Ishikawa (cell line): ENCODE results near the gene ATP2C1.

Experiments used
- CEBPB ChIP-seq: IDR thresholded peaks from 2 replicates; pipeline ENCODE4 v1.6.1; 2012
- CREB1 ChIP-seq: IDR thresholded peaks from 2 replicates; pipeline ENCODE4 v1.6.1; 2012; ENCODE audit warnings: low read depth
- EGR1 ChIP-seq: IDR thresholded peaks from 2 replicates; pipeline ENCODE4 v1.6.1; 2012
- EP300 ChIP-seq: IDR thresholded peaks from 2 replicates; pipeline ENCODE4 v1.6.1; 2012; ENCODE audit warnings: borderline replicate concordance
- FOXM1 ChIP-seq: IDR thresholded peaks from 2 replicates; pipeline ENCODE4 v1.6.1; 2012; ENCODE audit warnings: low read depth, borderline replicate concordance
- MAX ChIP-seq: IDR thresholded peaks from 2 replicates; pipeline ENCODE4 v1.6.1; 2012
- NFIC ChIP-seq: IDR thresholded peaks from 2 replicates; pipeline ENCODE4 v1.6.1; 2012
- RAD21 ChIP-seq: IDR thresholded peaks from 2 replicates; pipeline ENCODE4 v1.6.1; 2012; ENCODE audit warnings: low read depth
- REST ChIP-seq: IDR thresholded peaks from 2 replicates; pipeline ENCODE4 v1.6.1; 2012; ENCODE audit warnings: low read depth, mild to moderate bottlenecking
- TAF1 ChIP-seq: IDR thresholded peaks from 2 replicates; pipeline ENCODE4 v1.6.1; 2012; ENCODE audit warnings: low read depth, mild to moderate bottlenecking
- TCF12 ChIP-seq: IDR thresholded peaks from 2 replicates; pipeline ENCODE4 v1.6.1; 2012; ENCODE audit warnings: low read depth
- TEAD4 ChIP-seq: IDR thresholded peaks from 2 replicates; pipeline ENCODE4 v1.6.1; 2012
- USF1 ChIP-seq: IDR thresholded peaks from 2 replicates; pipeline ENCODE4 v1.6.1; 2012
- YY1 ChIP-seq: IDR thresholded peaks from 2 replicates; pipeline ENCODE4 v1.6.1; 2012; ENCODE audit warnings: low read depth
- ZBTB7A ChIP-seq: IDR thresholded peaks from 2 replicates; pipeline ENCODE4 v1.6.1; 2012; ENCODE audit warnings: low read depth

Gene ATP2C1

DNA sequence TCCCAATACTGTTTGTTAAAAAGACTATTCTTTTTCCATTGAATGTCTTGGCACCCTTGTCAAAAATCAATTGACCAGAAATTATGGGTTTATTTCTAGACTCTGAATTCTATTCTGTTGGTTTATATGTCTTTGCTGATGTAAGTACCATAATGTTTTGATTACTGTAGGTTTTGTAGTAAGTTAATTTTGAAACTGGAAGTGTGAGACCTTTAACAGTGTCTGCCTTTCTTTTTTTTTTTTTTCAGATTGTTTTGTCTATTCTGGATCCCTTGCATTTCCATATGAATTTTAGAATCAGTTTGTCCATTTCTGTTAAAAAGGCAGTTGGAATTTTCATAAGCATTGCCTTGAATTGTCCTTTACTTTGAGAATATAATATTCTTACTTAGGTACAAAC lies 13.6 kb downstream of the ATP2C1 start:
- no peak for TF ChIP-seq NFIC
- TF ChIP-seq CEBPB, result no peak
- TF ChIP-seq TCF12, result no peak
- TF ChIP-seq REST, result no peak
- TF ChIP-seq RAD21, result no peak
- TF ChIP-seq TAF1, result no peak
- no peak for TF ChIP-seq FOXM1
- no peak for TF ChIP-seq CREB1
- no peak for TF ChIP-seq TEAD4
- TF ChIP-seq MAX, result no peak
- TF ChIP-seq USF1, result no peak

DNA sequence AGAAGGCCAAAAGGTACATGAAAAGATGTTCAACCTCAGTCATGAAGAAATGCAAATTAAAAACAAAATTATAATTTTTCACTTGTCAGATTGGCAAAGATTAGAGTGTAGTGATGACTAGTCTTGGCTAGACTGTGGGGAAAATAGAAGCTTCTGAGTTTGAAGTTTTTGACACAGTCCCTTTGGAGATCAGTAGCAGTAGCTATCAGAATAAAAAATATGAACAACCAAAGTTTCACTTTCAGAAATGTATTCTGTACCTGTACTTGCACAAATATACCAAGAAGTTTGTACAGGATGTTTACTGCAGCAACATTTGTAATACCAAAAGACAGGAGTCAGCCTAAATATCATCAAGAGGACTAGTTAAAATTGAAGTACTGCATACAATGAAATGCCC lies 14.1 kb downstream of the ATP2C1 start:
- TF ChIP-seq EGR1 (no peak), TAF1 (no peak), TEAD4 (no peak), ZBTB7A (no peak), EP300 (no peak), MAX (no peak), TCF12 (no peak), CREB1 (no peak), REST (no peak), USF1 (no peak), RAD21 (no peak), CEBPB (no peak), FOXM1 (no peak), YY1 (no peak), NFIC (no peak)

DNA sequence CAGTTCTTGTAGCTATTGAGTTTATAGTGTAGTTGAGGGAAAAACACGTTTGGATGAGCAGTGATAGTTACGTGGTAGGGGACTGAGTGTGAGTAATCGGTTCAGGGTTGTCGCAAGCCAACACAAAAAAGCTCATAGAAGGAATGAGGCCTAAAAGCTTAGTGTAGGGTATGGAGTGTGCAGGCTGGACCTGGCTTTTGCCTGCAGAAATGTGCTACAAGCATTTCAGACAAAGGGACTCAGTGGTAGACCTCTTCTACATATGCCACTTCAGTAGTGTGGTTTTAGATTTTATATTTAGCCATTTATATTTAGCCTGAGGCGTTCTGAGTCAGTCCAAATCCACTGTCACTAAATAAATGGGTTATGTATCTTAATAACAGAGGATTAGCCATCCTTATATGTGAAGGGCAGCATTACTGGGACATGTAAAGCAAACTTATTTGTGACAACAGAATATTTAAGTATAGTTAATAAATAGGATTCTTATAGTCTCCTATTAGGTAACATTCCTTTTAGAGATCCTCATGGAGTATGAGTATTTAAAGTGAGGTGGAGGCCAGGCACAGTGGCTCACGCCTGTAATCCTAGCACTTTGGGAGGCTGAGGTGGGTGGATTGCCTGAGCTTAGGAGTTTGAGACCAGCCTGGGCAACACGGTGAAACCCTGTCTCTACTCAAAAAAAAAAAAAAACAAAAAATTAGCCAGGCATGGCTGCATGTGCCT lies 21.8 kb downstream of the ATP2C1 start:
- no peak for TF ChIP-seq CEBPB
- TF ChIP-seq CREB1, result no peak
- no peak for TF ChIP-seq NFIC
- TF ChIP-seq TEAD4, result no peak
- no peak for TF ChIP-seq USF1
- no peak for TF ChIP-seq MAX
- no peak for TF ChIP-seq ZBTB7A
- TF ChIP-seq TCF12, result no peak

- TF ChIP-seq TAF1 (no peak), ZBTB7A (no peak), RAD21 (no peak), FOXM1 (no peak), TEAD4 (no peak), NFIC (no peak), MAX (no peak), CREB1 (no peak), CEBPB (no peak), EGR1 (no peak), YY1 (no peak), USF1 (no peak), REST (no peak), EP300 (no peak)
These were observed 22.8 kb downstream of the ATP2C1 start for GRCh38 chr3:130916507-130917167.
